Gastrocnemius medialis (tissue), 4 donors: ENCODE measurements around the gene CHST1. TPM values are rescaled to one million over a fixed set of nuclear protein-coding genes. Genes with fewer than 3 reads are reported as not detected.

Experiments
- ATAC-seq, 2 donors: fragments of 150-250 bp; one replicate each; pipeline ENCODE4 v1.9.1; 2016
- DNase-seq, 2 donors: peaks; one replicate each; pipeline ENCODE4 v3.0.0-alpha.2; 2019
- H3K27ac ChIP-seq, 4 donors: fragments of 200-600 bp; sonication (generic); 1 replicate in 1 of 4; 2 replicates in 3 of 4; pipeline ENCODE4 v1.5.1; 2016 to 2018; ENCODE audit warnings: mild to moderate bottlenecking in 2 of 4, moderate library complexity in 1 of 4
- H3K27me3 ChIP-seq, 3 donors: fragments of 200-600 bp; sonication (generic) in 2 of 3; 1 replicate in 1 of 3; 2 replicates in 2 of 3; pipeline versions ENCODE4 v1.5.1 to v1.6.0; 2016 to 2019; ENCODE audit warnings: mild to moderate bottlenecking in 1 of 3, moderate library complexity in 1 of 3
- H3K36me3 ChIP-seq, 2 donors: fragments of 200-600 bp; sonication (generic) in 1 of 2; one replicate each; pipeline ENCODE4 v1.5.1; 2017 to 2018
- H3K4me1 ChIP-seq, 2 donors: fragments of 200-600 bp; sonication (generic) in 1 of 2; one replicate each; pipeline ENCODE4 v1.5.1; 2016 to 2017; ENCODE audit warnings: mild to moderate bottlenecking in 2 of 2
- H3K4me3 ChIP-seq, 4 donors: fragments of 200-600 bp; sonication (generic) in 3 of 4; 1 replicate in 1 of 4; 2 replicates in 3 of 4; pipeline ENCODE4 v1.5.1; 2016 to 2019; ENCODE audit warnings: mild to moderate bottlenecking in 2 of 4
- H3K9me3 ChIP-seq, 3 donors: fragments of 200-600 bp; sonication (generic) in 2 of 3; 1 replicate in 1 of 3; 2 replicates in 2 of 3; pipeline ENCODE4 v1.5.1; 2016 to 2019
- POLR2A ChIP-seq, 2 donors: fragments of 450-650 bp; IDR thresholded peaks; one replicate each; pipeline ENCODE4 v1.6.1; 2017; ENCODE audit warnings: antibody characterized with exemption in 2 of 2, mild to moderate bottlenecking in 2 of 2, moderate library complexity in 2 of 2
- in situ Hi-C, 4 donors: fragments of 200-750 bp; cut with MboI; loops; one replicate each; pipeline versions ENCODE4 v1.15.0 to v1.8.0; 2017; ENCODE audit warnings: low sequenced_read_pairs in 4 of 4
- intact Hi-C: fragments of 100-400 bp; cut with DNase I; formaldehyde crosslinking; loops from one replicate; pipeline ENCODE4 v1.15.1; 2023; ENCODE audit warnings: low total_unique reads
- total RNA-seq, 4 donors: library from RNA; depleted of rRNA; stranded (reverse); fragments of >200 nt; gene quantifications; one replicate each; pipeline versions ENCODE4 v1.1.0 to v1.2.3, GENCODE V29; 2016
- TF ChIP-seq, protein P1 (sequence below), 5 experiments: fragments of 450-650 bp in 3 of 5; fragments of 200-600 bp in 2 of 5; sonication (generic) in 2 of 5; IDR thresholded peaks in 4 of 5; conservative IDR thresholded peaks in 1 of 5; 1 replicate in 4 of 5; 2 replicates in 1 of 5; pipeline ENCODE4 v1.5.1; 2016 to 2019; ENCODE audit warnings: antibody characterized with exemption in 5 of 5, mild to moderate bottlenecking in 3 of 5, moderate library complexity in 3 of 5

Gene CHST1
- total RNA-seq, 4 donors from 2014 or later = 4.5 to 5.6 (median 5.0) TPM

- TF ChIP-seq, protein P1, sequence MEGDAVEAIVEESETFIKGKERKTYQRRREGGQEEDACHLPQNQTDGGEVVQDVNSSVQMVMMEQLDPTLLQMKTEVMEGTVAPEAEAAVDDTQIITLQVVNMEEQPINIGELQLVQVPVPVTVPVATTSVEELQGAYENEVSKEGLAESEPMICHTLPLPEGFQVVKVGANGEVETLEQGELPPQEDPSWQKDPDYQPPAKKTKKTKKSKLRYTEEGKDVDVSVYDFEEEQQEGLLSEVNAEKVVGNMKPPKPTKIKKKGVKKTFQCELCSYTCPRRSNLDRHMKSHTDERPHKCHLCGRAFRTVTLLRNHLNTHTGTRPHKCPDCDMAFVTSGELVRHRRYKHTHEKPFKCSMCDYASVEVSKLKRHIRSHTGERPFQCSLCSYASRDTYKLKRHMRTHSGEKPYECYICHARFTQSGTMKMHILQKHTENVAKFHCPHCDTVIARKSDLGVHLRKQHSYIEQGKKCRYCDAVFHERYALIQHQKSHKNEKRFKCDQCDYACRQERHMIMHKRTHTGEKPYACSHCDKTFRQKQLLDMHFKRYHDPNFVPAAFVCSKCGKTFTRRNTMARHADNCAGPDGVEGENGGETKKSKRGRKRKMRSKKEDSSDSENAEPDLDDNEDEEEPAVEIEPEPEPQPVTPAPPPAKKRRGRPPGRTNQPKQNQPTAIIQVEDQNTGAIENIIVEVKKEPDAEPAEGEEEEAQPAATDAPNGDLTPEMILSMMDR (IDR thresholded peaks at IDR 0.05 in 4 of 5, conservative IDR thresholded peaks at IDR 0.05 in 1 of 5) = no peak
- no peak for TF ChIP-seq POLR2A (IDR thresholded peaks at IDR 0.05)
- no peak overlapping the region for H3K4me3 ChIP-seq
- H3K27me3 ChIP-seq = no peaks in the 10 kb centered on the region
- intact Hi-C loops (no loop called here), in situ Hi-C loops (no loop called here)
- no peaks in the 10 kb centered on the region for H3K36me3 ChIP-seq
- ATAC-seq = peak; percentile 79 to 80
- H3K27ac ChIP-seq = no peak overlapping the region
- no peak for DNase-seq
- H3K4me1 ChIP-seq = no peaks in the 10 kb centered on the region
- no peaks in the 10 kb centered on the region for H3K9me3 ChIP-seq
These were observed 19.0 kb downstream of the CHST1 start for GRCh38 chr11:45646275-45646927.

- in situ Hi-C loops = no loop called here
- ATAC-seq (no peak), DNase-seq (no peak)
- intact Hi-C loops = no loop called here
- no peaks in the 10 kb centered on the region for H3K27me3 ChIP-seq
- TF ChIP-seq, protein P1 (IDR thresholded peaks at IDR 0.05 in 4 of 5, conservative IDR thresholded peaks at IDR 0.05 in 1 of 5) = no peak
- no peak for TF ChIP-seq POLR2A (IDR thresholded peaks at IDR 0.05)
- no peaks in the 10 kb centered on the region for H3K4me1 ChIP-seq
- no peaks in the 10 kb centered on the region for H3K9me3 ChIP-seq
- H3K27ac ChIP-seq = no peak overlapping the region
- H3K4me3 ChIP-seq = no peak overlapping the region
- H3K36me3 ChIP-seq = no peaks in the 10 kb centered on the region
These were observed 20.2 kb downstream of the CHST1 start for GRCh38 chr11:45644981-45645889.

- no peak for DNase-seq
- peaks cover 0 to 6% (median 0%) of the 10 kb centered on the region in 3 donors for H3K27me3 ChIP-seq
- H3K36me3 ChIP-seq = no peaks in the 10 kb centered on the region
- intact Hi-C loops (no loop called here), in situ Hi-C loops (no loop called here)
- H3K4me3 ChIP-seq = no peak overlapping the region
- no peak for ATAC-seq
- TF ChIP-seq, protein P1 (IDR thresholded peaks at IDR 0.05 in 4 of 5, conservative IDR thresholded peaks at IDR 0.05 in 1 of 5) = no peak
- no peak for TF ChIP-seq POLR2A (IDR thresholded peaks at IDR 0.05)
- H3K4me1 ChIP-seq = no peaks in the 10 kb centered on the region
- H3K9me3 ChIP-seq = no peaks in the 10 kb centered on the region
- H3K27ac ChIP-seq = no peak overlapping the region
These were observed 21.7 kb downstream of the CHST1 start for GRCh38 chr11:45643598-45644260.

- H3K27ac ChIP-seq = no peak overlapping the region
- no peak for DNase-seq
- TF ChIP-seq POLR2A (IDR thresholded peaks at IDR 0.05) = no peak
- TF ChIP-seq, protein P1 (IDR thresholded peaks at IDR 0.05 in 4 of 5, conservative IDR thresholded peaks at IDR 0.05 in 1 of 5) = no peak
- peaks cover 0 to 12% (median 0%) of the 10 kb centered on the region in 3 donors for H3K27me3 ChIP-seq
- no peak for ATAC-seq
- no peak overlapping the region for H3K4me3 ChIP-seq
- in situ Hi-C loops = no loop called here
- no peaks in the 10 kb centered on the region for H3K36me3 ChIP-seq
- H3K4me1 ChIP-seq = no peaks in the 10 kb centered on the region
- intact Hi-C loops = no loop called here
- H3K9me3 ChIP-seq = no peaks in the 10 kb centered on the region
These were observed 23.5 kb downstream of the CHST1 start for GRCh38 chr11:45641961-45642360.
